ENCODE measurements around the gene GALNTL6. TPM values are rescaled to one million over a fixed set of nuclear protein-coding genes. Genes with fewer than 3 reads are reported as not detected.

GALNTL6 gene
- total RNA-seq, 2 donors from 2014 or later: 0.71 TPM; not detected in 1

DNA sequence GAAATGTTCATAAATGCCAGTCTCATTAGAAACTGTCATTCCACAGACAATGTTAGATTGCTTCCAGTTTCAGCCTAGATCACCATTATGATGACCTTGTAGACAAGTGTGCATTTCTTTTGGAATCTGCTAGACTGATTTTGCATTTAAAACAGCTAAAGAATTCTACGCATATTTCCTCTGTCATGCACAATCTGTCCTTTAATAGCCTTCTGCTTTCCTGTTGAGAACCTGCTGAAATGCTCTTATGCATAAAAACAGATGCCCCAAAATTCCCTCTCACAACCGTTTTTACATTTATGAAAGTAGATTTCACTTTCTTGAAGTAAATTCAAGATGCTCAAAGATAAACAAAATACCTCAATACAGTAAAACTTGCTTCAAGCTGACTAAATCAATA lies 673.3 kb downstream of the GALNTL6 start:
- TF ChIP-seq, protein P1, sequence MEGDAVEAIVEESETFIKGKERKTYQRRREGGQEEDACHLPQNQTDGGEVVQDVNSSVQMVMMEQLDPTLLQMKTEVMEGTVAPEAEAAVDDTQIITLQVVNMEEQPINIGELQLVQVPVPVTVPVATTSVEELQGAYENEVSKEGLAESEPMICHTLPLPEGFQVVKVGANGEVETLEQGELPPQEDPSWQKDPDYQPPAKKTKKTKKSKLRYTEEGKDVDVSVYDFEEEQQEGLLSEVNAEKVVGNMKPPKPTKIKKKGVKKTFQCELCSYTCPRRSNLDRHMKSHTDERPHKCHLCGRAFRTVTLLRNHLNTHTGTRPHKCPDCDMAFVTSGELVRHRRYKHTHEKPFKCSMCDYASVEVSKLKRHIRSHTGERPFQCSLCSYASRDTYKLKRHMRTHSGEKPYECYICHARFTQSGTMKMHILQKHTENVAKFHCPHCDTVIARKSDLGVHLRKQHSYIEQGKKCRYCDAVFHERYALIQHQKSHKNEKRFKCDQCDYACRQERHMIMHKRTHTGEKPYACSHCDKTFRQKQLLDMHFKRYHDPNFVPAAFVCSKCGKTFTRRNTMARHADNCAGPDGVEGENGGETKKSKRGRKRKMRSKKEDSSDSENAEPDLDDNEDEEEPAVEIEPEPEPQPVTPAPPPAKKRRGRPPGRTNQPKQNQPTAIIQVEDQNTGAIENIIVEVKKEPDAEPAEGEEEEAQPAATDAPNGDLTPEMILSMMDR (conservative IDR thresholded peaks at IDR 0.05): no peak
- peaks cover 9% of the 10 kb centered on the region for H3K9me3 ChIP-seq (ENCODE audit: control insufficient read depth, low read length)
- no peaks in the 10 kb centered on the region for H3K27me3 ChIP-seq (ENCODE audit: control insufficient read depth, insufficient read depth, low read length, poor library complexity, severe bottlenecking)
- Mint-ChIP-seq H3K4me3 (no peak overlapping the region), H3K27ac (no peak overlapping the region), H3K9me3 (peaks cover 9% of the 10 kb centered on the region), H3K27me3 (ENCODE audit: insufficient read depth) (no peaks in the 10 kb centered on the region), H3K4me1 (no peaks in the 10 kb centered on the region), H3K36me3 (ENCODE audit: low read depth) (no peaks in the 10 kb centered on the region)
- H3K27ac ChIP-seq (ENCODE audit: low read depth, low read length): no peak overlapping the region
- WGBS, 2 experiments (ENCODE audit: insufficient coverage in 1 of 2, insufficient read length in 1 of 2): 83 to 88% methylated on average over 1 to 2 of the region's 2 CpGs
- no peak for DNase-seq
- H3K9ac ChIP-seq (ENCODE audit: extremely low read depth, low read length, poor library complexity, severe bottlenecking): no peak overlapping the region
- H3K4me1 ChIP-seq (ENCODE audit: control insufficient read depth, insufficient read depth, low read length): no peaks in the 10 kb centered on the region
- H3K4me3 ChIP-seq (ENCODE audit: low read length): no peak overlapping the region
- no peaks in the 10 kb centered on the region for H3K36me3 ChIP-seq (ENCODE audit: control insufficient read depth, insufficient read depth, low read length)

DNA sequence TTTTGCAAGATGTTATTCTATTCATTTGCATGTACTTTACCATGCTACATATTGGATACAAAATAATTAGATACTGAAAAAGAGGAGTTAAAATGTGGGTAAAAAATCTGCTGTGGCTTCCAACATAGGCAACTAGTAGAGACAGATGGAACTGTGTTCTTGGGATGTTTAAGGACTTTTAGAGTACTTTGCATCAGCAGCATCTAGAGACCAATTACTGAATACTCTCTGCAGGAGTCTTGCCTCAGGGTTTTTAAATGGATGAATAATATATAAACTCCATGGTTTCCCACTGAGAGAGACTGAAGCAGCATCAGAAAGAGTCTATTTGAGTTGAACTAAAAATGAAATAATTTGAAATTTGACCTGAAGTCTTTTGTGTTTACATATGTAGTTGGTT lies 676.7 kb downstream of the GALNTL6 start:
- no peaks in the 10 kb centered on the region for H3K9me3 Mint-ChIP-seq

DNA sequence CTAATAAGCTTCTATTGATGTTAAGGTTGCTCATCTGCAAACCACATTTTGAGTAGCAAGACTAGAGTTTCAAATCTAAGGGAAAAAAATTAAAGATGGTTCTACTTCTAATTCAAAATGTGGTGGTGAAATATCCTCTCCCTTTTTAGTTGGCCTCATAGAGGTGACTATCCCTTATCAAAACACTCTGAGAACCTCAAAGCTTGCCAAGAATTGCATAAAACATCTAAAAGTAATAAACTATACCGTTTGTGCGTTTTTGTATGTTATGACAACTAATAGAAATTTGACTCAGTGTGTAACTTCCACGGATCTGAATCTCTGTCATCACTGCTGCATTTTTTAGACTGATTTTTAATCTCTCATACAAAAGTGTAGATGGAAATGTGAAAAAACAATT lies 682.6 kb downstream of the GALNTL6 start:
- H3K9ac ChIP-seq (ENCODE audit: extremely low read depth, low read length, poor library complexity, severe bottlenecking): no peak overlapping the region
- H3K27me3 ChIP-seq (ENCODE audit: control insufficient read depth, insufficient read depth, low read length, poor library complexity, severe bottlenecking): no peaks in the 10 kb centered on the region
- no peak overlapping the region for H3K27ac ChIP-seq (ENCODE audit: low read depth, low read length)
- no peak for DNase-seq
- Mint-ChIP-seq H3K36me3 (ENCODE audit: low read depth) (no peaks in the 10 kb centered on the region), H3K4me1 (no peaks in the 10 kb centered on the region), H3K27ac (no peak overlapping the region), H3K9me3 (no peaks in the 10 kb centered on the region), H3K4me3 (no peak overlapping the region), H3K27me3 (ENCODE audit: insufficient read depth) (no peaks in the 10 kb centered on the region)
- WGBS, 2 experiments (ENCODE audit: insufficient coverage in 1 of 2, insufficient read length in 1 of 2): 93% methylated on average over 3 of the region's 3 CpGs; no CpG with 5 or more reads in 1 of the 2 experiments
- H3K9me3 ChIP-seq (ENCODE audit: control insufficient read depth, low read length): no peaks in the 10 kb centered on the region
- no peaks in the 10 kb centered on the region for H3K36me3 ChIP-seq (ENCODE audit: control insufficient read depth, insufficient read depth, low read length)
- no peak overlapping the region for H3K4me3 ChIP-seq (ENCODE audit: low read length)
- TF ChIP-seq, protein P1 (conservative IDR thresholded peaks at IDR 0.05): no peak
- no peaks in the 10 kb centered on the region for H3K4me1 ChIP-seq (ENCODE audit: control insufficient read depth, insufficient read depth, low read length)

More for the DNA sequence above, 676.7 kb downstream of the GALNTL6 start:
- Mint-ChIP-seq H3K36me3 (ENCODE audit: low read depth) (no peaks in the 10 kb centered on the region), H3K27me3 (ENCODE audit: insufficient read depth) (no peaks in the 10 kb centered on the region), H3K27ac (no peak overlapping the region), H3K4me3 (no peak overlapping the region), H3K4me1 (no peaks in the 10 kb centered on the region)
- no peaks in the 10 kb centered on the region for H3K36me3 ChIP-seq (ENCODE audit: control insufficient read depth, insufficient read depth, low read length)
- no peaks in the 10 kb centered on the region for H3K27me3 ChIP-seq (ENCODE audit: control insufficient read depth, insufficient read depth, low read length, poor library complexity, severe bottlenecking)
- H3K9ac ChIP-seq (ENCODE audit: extremely low read depth, low read length, poor library complexity, severe bottlenecking): no peak overlapping the region
- H3K4me3 ChIP-seq (ENCODE audit: low read length): no peak overlapping the region
- H3K9me3 ChIP-seq (ENCODE audit: control insufficient read depth, low read length): no peaks in the 10 kb centered on the region
- H3K27ac ChIP-seq (ENCODE audit: low read depth, low read length): no peak overlapping the region
- H3K4me1 ChIP-seq (ENCODE audit: control insufficient read depth, insufficient read depth, low read length): no peaks in the 10 kb centered on the region
- TF ChIP-seq, protein P1 (conservative IDR thresholded peaks at IDR 0.05): no peak
- no peak for DNase-seq

Data from endodermal cell (in vitro differentiated cells).